IPS DF 6.9 (cell line): ENCODE results near the gene BROX.
"Not testable (repeated sequence)": the region's sequence is repeated elsewhere in the genome, so short reads cannot be mapped to it uniquely, and the experiment has no call there.

ENCODE experiments used
- DNase-seq: peaks from one replicate; pipeline ENCODE4 v3.0.0-alpha.2; 2013; ENCODE audit warnings: low read depth, low spot score
- H3K27ac ChIP-seq: one replicate; pipeline ENCODE4 v1.5.1; 2013; ENCODE audit warnings: low read length, control low read depth
- H3K27me3 ChIP-seq: 2 replicates; pipeline ENCODE4 v1.6.1; 2013; ENCODE audit warnings: mild to moderate bottlenecking, low read length; ENCODE audit not compliant: control insufficient read depth, insufficient read depth
- H3K36me3 ChIP-seq: 2 replicates; pipeline ENCODE4 v1.6.1; 2013; ENCODE audit warnings: low read length; ENCODE audit not compliant: control insufficient read depth, insufficient read depth
- H3K4me1 ChIP-seq: 2 replicates; pipeline ENCODE4 v1.6.1; 2013; ENCODE audit warnings: low read length; ENCODE audit not compliant: control insufficient read depth, insufficient read depth
- H3K4me3 ChIP-seq: 2 replicates; pipeline ENCODE4 v1.5.1; 2013; ENCODE audit warnings: mild to moderate bottlenecking, low read length
- H3K9me3 ChIP-seq: 2 replicates; pipeline ENCODE4 v1.6.1; 2013; ENCODE audit warnings: low read length, inconsistent platforms; ENCODE audit not compliant: control insufficient read depth, insufficient read depth
- WGBS: extraction: QIAGEN DNeasy Blood & Tissue Kit; methylation state at CpG from one replicate; pipeline ENCODE4 v1.1.7; 2013; ENCODE audit warnings: mixed read lengths, missing lambda C conversion rate; ENCODE audit not compliant: insufficient read length, insufficient coverage; 5-methylcytosine and 5-hydroxymethylcytosine counted together

BROX gene

GRCh38 chr1:222751255-222751654 is 38.9 kb downstream of the BROX start:
- Histone ChIP-seq H3K27ac (no peak overlapping the region), H3K4me3 (no peak overlapping the region), H3K27me3 (no peaks in the 10 kb centered on the region), H3K9me3 (no peaks in the 10 kb centered on the region), H3K4me1 (no peaks in the 10 kb centered on the region), H3K36me3 (no peaks in the 10 kb centered on the region)
- no CpG with 5 or more reads among the region's 3 CpGs for WGBS
- DNase-seq = no peak

- DNase-seq = no peak
- H3K27me3 ChIP-seq = no peaks in the 10 kb centered on the region
- no peak overlapping the region for H3K4me3 ChIP-seq
- H3K9me3 ChIP-seq = no peaks in the 10 kb centered on the region
- no peaks in the 10 kb centered on the region for H3K4me1 ChIP-seq
- WGBS = no CpG with 5 or more reads among the region's 10 CpGs
- no peaks in the 10 kb centered on the region for H3K36me3 ChIP-seq
- no peak overlapping the region for H3K27ac ChIP-seq
Measured at GRCh38 chr1:222754366-222755139, 42.2 kb downstream of the BROX start.

GRCh38 chr1:222757646-222758268 is 45.4 kb downstream of the BROX start:
- no CpG with 5 or more reads among the region's 10 CpGs for WGBS
- Histone ChIP-seq H3K27ac (no peak overlapping the region), H3K4me1 (no peaks in the 10 kb centered on the region), H3K4me3 (no peak overlapping the region), H3K36me3 (no peaks in the 10 kb centered on the region), H3K27me3 (no peaks in the 10 kb centered on the region), H3K9me3 (no peaks in the 10 kb centered on the region)
- DNase-seq = no peak

DNA sequence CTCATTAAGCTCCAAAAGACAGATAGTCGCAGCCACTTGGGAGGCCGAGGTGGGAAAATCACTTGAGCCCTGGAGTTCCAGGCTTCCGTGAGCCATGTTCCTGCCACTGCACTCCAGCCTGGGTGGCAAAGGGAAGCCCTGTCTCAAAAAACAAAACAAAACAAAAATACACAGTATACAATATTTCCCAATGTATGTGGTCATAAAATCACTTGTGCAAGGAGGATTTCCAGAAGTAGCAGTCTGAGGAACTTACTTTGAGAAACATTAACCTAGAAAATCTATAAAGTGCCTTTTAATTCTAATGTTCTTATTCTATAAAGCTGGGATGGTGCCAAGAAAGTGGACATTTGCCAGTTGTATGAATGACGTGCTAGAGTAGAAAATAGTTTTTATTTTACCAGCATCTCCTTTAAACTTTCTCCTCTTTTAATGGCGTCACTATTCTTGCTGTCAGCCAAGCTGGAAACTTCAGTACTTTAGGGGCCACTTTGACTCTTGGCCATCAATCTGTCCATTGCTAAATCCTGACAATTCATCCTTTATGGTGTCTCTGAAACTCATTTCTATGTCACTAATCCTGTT is 47.2 kb downstream of the BROX start:
- no peaks in the 10 kb centered on the region for H3K27me3 ChIP-seq
- H3K27ac ChIP-seq = no peak overlapping the region
- no peak overlapping the region for H3K4me3 ChIP-seq
- no peak for DNase-seq
- H3K9me3 ChIP-seq = no peaks in the 10 kb centered on the region
- no peaks in the 10 kb centered on the region for H3K4me1 ChIP-seq
- WGBS = no CpG with 5 or more reads among the region's 5 CpGs
- H3K36me3 ChIP-seq = no peaks in the 10 kb centered on the region

DNA sequence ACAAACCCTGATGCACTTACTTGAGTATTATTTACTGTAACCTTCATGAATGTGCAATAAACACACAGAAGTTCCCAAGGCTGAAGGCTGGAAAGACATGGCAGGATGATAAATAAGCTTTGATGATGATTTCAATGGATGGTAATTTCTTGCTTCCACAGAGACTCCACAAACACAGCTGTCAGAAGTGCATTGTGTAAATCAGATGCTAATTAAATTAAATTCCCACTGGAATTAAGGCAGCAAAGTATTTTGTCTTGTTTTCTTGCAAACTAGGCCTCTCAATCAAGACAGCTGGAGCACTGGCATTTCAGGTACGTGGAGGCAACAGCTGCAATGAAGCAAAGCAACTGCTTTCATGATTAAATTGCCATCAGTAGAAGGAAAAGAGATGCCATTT is 48.7 kb downstream of the BROX start:
- DNase-seq = no peak
- Histone ChIP-seq H3K4me1 (no peaks in the 10 kb centered on the region), H3K9me3 (no peaks in the 10 kb centered on the region), H3K27me3 (no peaks in the 10 kb centered on the region), H3K36me3 (no peaks in the 10 kb centered on the region), H3K4me3 (no peak overlapping the region), H3K27ac (no peak overlapping the region)
- WGBS = no CpG with 5 or more reads among the region's 1 CpG

GRCh38 chr1:222762178-222762577 is 49.8 kb downstream of the BROX start:
- not testable (repeated sequence) for DNase-seq, H3K4me1 ChIP-seq, H3K4me3 ChIP-seq, H3K27me3 ChIP-seq, H3K36me3 ChIP-seq, H3K9me3 ChIP-seq, H3K27ac ChIP-seq
- WGBS = no CpG with 5 or more reads among the region's 4 CpGs

GRCh38 chr1:222767152-222767571 is 54.8 kb downstream of the BROX start:
- WGBS = no CpG with 5 or more reads among the region's 5 CpGs
- no peak for DNase-seq
- Histone ChIP-seq H3K9me3 (no peaks in the 10 kb centered on the region; the same call in 1 of the 2 replicates), H3K27me3 (no peaks in the 10 kb centered on the region), H3K27ac (no peak overlapping the region), H3K36me3 (no peaks in the 10 kb centered on the region), H3K4me1 (no peaks in the 10 kb centered on the region), H3K4me3 (no peak overlapping the region)

DNA sequence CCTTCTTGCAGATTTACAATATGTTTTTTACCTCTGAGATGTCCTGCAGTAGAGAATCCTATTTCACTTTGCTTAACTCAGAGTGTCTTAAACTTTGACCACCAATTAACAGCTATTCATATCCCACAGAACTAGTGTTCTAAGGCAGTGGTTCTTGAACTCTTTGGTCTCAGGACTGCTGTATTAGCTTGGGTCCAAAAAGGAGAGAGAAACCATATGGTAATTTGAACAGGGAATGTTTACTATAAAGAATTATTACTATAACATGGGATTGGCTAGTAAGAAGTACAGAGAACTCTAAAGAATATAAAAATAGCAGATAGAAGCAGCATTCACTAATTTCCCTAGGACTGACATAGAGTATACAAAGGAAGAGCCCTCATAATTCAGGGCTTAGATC is 56.2 kb downstream of the BROX start:
- H3K4me1 ChIP-seq = no peaks in the 10 kb centered on the region
- no peak overlapping the region for H3K27ac ChIP-seq
- DNase-seq = no peak
- no peaks in the 10 kb centered on the region; the same call in 1 of the 2 replicates for H3K9me3 ChIP-seq
- no peaks in the 10 kb centered on the region for H3K36me3 ChIP-seq
- no peak overlapping the region for H3K4me3 ChIP-seq
- no peaks in the 10 kb centered on the region for H3K27me3 ChIP-seq

DNA sequence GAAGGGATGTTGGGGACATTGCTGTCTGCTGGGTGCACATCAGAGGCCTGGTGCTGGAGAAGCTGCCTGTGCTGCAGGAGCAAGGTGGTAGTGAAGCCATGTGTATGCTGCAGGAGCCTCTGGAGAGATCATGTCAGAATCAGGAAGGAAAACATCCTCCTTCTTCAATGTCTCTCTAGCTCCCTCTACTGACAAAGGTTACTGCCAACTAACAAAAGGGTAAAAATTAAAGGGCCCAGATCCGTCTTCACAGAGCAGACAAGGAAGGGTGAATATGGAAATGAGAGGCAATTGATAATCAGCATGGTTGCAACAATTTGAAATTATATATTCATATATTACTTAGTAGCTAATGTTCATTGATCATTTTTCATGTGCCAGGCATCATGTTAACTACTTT is 56.8 kb downstream of the BROX start:
- WGBS = no CpG with 5 or more reads among the region's 1 CpG
- H3K4me3 ChIP-seq = no peak overlapping the region
- no peaks in the 10 kb centered on the region for H3K4me1 ChIP-seq
- no peak for DNase-seq
- no peak overlapping the region for H3K27ac ChIP-seq
- no peaks in the 10 kb centered on the region for H3K36me3 ChIP-seq
- H3K9me3 ChIP-seq = no peaks in the 10 kb centered on the region; the same call in 1 of the 2 replicates
- no peaks in the 10 kb centered on the region for H3K27me3 ChIP-seq

DNA sequence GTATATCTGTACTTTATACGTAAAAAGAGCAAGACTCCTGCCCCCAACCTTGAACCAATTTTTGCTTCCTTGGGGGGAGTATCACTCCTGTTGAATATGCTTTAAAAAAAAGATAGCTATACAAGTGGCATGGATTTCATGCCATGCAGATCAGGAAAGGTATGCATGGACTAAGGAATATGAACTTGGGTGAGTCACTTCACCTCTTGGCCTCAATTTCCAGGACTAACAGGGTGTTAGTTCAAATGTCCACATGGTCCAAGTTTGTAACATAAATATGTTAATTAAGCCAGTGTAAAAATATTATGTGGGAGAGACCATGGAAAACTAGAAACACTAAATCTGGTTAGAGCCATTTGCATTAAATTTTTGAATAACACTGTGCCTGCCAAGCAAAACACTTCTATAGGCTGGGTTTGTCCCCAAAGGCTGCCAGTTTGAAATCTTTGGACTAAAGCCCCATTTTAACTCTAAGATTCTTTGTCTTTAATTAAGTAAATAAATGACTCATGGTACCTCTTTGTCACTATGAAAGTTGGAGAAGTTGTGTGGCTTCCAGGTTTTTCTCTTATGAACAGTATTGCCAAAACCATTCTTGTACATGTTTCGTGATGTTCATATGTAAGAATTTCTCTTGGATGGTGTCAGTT is 57.7 kb downstream of the BROX start:
- Histone ChIP-seq H3K36me3 (no peaks in the 10 kb centered on the region), H3K27me3 (no peaks in the 10 kb centered on the region), H3K27ac (no peak overlapping the region), H3K9me3 (no peaks in the 10 kb centered on the region; the same call in 1 of the 2 replicates), H3K4me1 (no peaks in the 10 kb centered on the region), H3K4me3 (no peak overlapping the region)
- no peak for DNase-seq
- WGBS = no CpG with 5 or more reads among the region's 2 CpGs
